HUES6 (cell line): ENCODE measurements around the gene KCNB1.

Experiments used
- H3K27ac ChIP-seq: 2 replicates; pipeline ENCODE4 v1.7.0; 2013; ENCODE audit warnings: low read depth, mild to moderate bottlenecking, low read length, inconsistent platforms
- H3K27me3 ChIP-seq: 2 replicates; pipeline ENCODE4 v1.6.1; 2013; ENCODE audit warnings: low read length; ENCODE audit not compliant: control insufficient read depth, insufficient read depth
- H3K36me3 ChIP-seq: 2 replicates; pipeline ENCODE4 v1.6.1; 2013; ENCODE audit warnings: low read length; ENCODE audit not compliant: control insufficient read depth, insufficient read depth
- H3K4me1 ChIP-seq: 2 replicates; pipeline ENCODE4 v1.6.1; 2013; ENCODE audit warnings: low read length; ENCODE audit not compliant: control insufficient read depth, insufficient read depth
- H3K4me3 ChIP-seq: 2 replicates; pipeline ENCODE4 v1.5.1; 2013; ENCODE audit warnings: low read depth, low read length
- H3K9ac ChIP-seq: one replicate; pipeline ENCODE4 v1.6.1; 2013; ENCODE audit warnings: mild to moderate bottlenecking, low read length
- H3K9me3 ChIP-seq: 2 replicates; pipeline ENCODE4 v1.6.1; 2013; ENCODE audit warnings: low read depth, low read length; ENCODE audit not compliant: control insufficient read depth, insufficient read depth

The KCNB1 gene

DNA sequence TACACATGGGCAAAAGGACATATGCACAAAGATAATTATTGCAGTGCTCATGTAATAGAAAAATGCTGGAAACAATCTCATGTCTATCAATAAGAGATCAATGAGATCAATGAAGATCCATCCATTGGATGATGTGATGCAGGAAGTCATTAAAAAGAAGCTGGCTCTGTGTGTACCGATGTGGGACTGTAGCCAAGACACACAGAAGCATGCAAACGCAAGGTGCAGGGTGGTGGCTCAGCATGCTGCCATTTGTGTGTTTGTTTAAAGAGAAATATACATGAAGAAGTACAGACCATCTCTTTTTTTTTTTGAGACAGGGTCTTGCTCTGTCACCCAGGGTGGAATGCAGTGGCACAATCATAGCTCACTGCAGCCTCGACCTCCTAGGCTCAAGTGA, 33.1 kb upstream of the KCNB1 start:
- no peak overlapping the region for H3K4me3 ChIP-seq
- H3K27me3 ChIP-seq: no peaks in the 10 kb centered on the region
- no peak overlapping the region for H3K9ac ChIP-seq
- no peak overlapping the region for H3K27ac ChIP-seq
- H3K4me1 ChIP-seq: no peaks in the 10 kb centered on the region
- peaks cover 2% of the 10 kb centered on the region; the same call in 1 of the 2 replicates for H3K36me3 ChIP-seq
- no peaks in the 10 kb centered on the region for H3K9me3 ChIP-seq

GRCh38 chr20:49513517-49513916, 31.0 kb upstream of the KCNB1 start:
- Histone ChIP-seq H3K9ac (no peak overlapping the region), H3K9me3 (no peaks in the 10 kb centered on the region), H3K4me1 (no peaks in the 10 kb centered on the region), H3K4me3 (no peak overlapping the region), H3K27ac (no peak overlapping the region), H3K36me3 (peaks cover 2% of the 10 kb centered on the region; the same call in 1 of the 2 replicates), H3K27me3 (no peaks in the 10 kb centered on the region)

- Histone ChIP-seq H3K27ac (no peak overlapping the region), H3K4me1 (no peaks in the 10 kb centered on the region), H3K9me3 (no peaks in the 10 kb centered on the region), H3K9ac (no peak overlapping the region), H3K36me3 (peaks cover 2% of the 10 kb centered on the region; the same call in 1 of the 2 replicates), H3K27me3 (no peaks in the 10 kb centered on the region), H3K4me3 (no peak overlapping the region)
These were observed 30.5 kb upstream of the KCNB1 start for GRCh38 chr20:49513009-49513408.

- H3K9ac ChIP-seq: no peak overlapping the region
- peaks cover 2% of the 10 kb centered on the region; the same call in 1 of the 2 replicates for H3K36me3 ChIP-seq
- H3K27me3 ChIP-seq: no peaks in the 10 kb centered on the region
- H3K4me3 ChIP-seq: no peak overlapping the region
- H3K27ac ChIP-seq: no peak overlapping the region
- no peaks in the 10 kb centered on the region for H3K4me1 ChIP-seq
- no peaks in the 10 kb centered on the region for H3K9me3 ChIP-seq
These were observed 29.5 kb upstream of the KCNB1 start for GRCh38 chr20:49511788-49512525.

- Histone ChIP-seq H3K9ac (no peak overlapping the region), H3K4me3 (no peak overlapping the region), H3K4me1 (no peaks in the 10 kb centered on the region), H3K36me3 (peaks cover 2% of the 10 kb centered on the region; the same call in 1 of the 2 replicates), H3K27me3 (no peaks in the 10 kb centered on the region), H3K9me3 (no peaks in the 10 kb centered on the region), H3K27ac (no peak overlapping the region)
These were observed 28.2 kb upstream of the KCNB1 start for GRCh38 chr20:49510562-49511122.

DNA sequence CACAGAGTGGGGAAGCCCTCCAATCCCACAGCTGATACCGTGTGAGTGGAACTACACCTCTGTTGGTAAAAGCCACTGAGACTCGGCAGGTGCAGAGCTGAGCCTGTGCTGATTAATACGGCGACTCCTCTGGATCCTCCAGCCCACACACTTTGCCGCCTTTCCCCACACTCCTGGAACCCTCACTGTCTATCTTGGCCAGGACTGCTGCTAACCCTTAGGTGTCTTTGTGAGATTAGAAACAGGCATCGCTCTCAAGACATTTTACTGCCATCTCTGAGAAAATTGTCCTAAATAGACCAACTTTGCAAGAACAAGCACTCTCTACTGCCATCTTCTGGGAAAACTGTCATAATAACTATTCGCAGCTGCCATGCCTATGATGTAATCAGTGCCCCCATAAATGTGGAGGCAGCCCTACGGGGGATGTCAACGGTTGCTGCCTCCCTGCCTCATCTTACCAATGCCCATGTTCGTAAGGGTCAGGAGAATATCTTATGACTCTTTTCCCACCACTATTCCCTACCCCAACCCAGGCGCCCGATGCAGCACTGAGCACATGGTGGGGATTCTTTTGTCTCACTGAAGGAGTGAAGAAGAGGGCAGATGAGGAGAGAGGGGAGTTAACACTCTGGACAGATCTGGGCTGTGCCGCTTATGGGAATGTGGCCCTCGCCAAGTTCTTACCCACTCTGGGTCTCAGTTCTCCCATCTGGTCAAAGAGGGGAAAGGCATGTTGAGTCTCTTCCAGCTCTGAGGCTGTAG, 26.1 kb upstream of the KCNB1 start:
- Histone ChIP-seq H3K4me1 (no peaks in the 10 kb centered on the region), H3K36me3 (peaks cover 2% of the 10 kb centered on the region; the same call in 1 of the 2 replicates), H3K9me3 (no peaks in the 10 kb centered on the region), H3K27me3 (no peaks in the 10 kb centered on the region), H3K27ac (no peak overlapping the region), H3K4me3 (no peak overlapping the region), H3K9ac (no peak overlapping the region)

GRCh38 chr20:49507741-49508434, 25.4 kb upstream of the KCNB1 start:
- H3K27me3 ChIP-seq: no peaks in the 10 kb centered on the region
- no peak overlapping the region for H3K9ac ChIP-seq
- no peak overlapping the region for H3K27ac ChIP-seq
- H3K36me3 ChIP-seq: peaks cover 2% of the 10 kb centered on the region; the same call in 1 of the 2 replicates
- no peak overlapping the region for H3K4me3 ChIP-seq
- no peaks in the 10 kb centered on the region for H3K4me1 ChIP-seq
- H3K9me3 ChIP-seq: no peaks in the 10 kb centered on the region

DNA sequence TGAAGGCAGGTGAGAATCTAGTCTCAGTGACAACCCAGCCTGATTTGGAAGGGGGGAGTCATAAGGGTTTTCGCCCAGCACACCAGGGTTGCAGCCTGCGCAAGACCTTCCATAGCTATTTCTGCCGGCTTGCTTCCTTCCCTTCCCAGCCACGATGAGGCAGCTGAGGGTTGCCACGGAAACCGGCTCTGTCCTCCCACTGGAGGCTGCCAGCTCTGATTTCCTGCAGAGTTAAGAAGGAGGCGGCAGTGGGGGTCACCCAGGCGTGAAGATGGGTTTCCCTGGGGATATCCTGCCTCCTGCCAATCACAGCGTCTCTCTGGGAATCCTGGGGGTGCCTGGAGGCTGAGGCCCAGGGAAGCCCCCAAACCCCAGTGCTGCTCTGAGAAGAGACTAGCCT, 23.1 kb upstream of the KCNB1 start:
- H3K9me3 ChIP-seq: peaks cover 3% of the 10 kb centered on the region; the same call in 1 of the 2 replicates
- no peak overlapping the region for H3K27ac ChIP-seq
- H3K36me3 ChIP-seq: no peaks in the 10 kb centered on the region
- no peak overlapping the region for H3K9ac ChIP-seq
- H3K4me3 ChIP-seq: no peak overlapping the region
- no peaks in the 10 kb centered on the region for H3K4me1 ChIP-seq
- H3K27me3 ChIP-seq: no peaks in the 10 kb centered on the region

DNA sequence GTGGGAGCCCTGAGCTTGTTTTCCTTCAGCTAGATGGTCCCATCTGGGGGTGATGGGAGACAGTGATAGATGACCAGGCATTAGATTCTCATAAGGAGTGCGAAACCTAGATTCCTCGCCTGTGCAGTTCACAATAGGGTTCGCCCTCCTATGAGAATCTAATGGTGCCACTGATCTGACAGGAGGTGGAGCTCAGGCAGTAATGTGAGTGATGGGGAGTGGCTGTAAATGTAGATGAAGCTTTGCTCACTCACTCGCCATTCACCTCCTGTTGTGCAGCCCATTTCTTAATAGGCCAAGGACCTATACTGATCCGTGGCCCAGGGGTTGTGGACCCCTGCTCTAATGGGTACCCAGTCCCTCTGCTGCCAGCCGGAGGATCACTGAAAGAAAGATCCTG, 20.7 kb upstream of the KCNB1 start:
- H3K36me3 ChIP-seq: no peaks in the 10 kb centered on the region
- no peak overlapping the region for H3K27ac ChIP-seq
- no peak overlapping the region for H3K4me3 ChIP-seq
- 0 out of 2 replicates have a peak, but pooled peaks cover 6% of the 10 kb centered on the region for H3K4me1 ChIP-seq
- peaks cover 3% of the 10 kb centered on the region; the same call in 1 of the 2 replicates for H3K9me3 ChIP-seq
- no peaks in the 10 kb centered on the region for H3K27me3 ChIP-seq
- H3K9ac ChIP-seq: no peak overlapping the region

GRCh38 chr20:49501917-49502316, 19.4 kb upstream of the KCNB1 start:
- no peak overlapping the region for H3K27ac ChIP-seq
- no peaks in the 10 kb centered on the region for H3K27me3 ChIP-seq
- peaks cover 3% of the 10 kb centered on the region; the same call in 1 of the 2 replicates for H3K9me3 ChIP-seq
- H3K4me3 ChIP-seq: no peak overlapping the region
- H3K36me3 ChIP-seq: no peaks in the 10 kb centered on the region
- peaks cover 13% of the 10 kb centered on the region; the same call in 1 of the 2 replicates for H3K4me1 ChIP-seq
- H3K9ac ChIP-seq: no peak overlapping the region
